Measurements from ENCODE around the gene MYOZ3.

MYOZ3 gene

GRCh38 chr5:150630461-150631325 is 30.4 kb upstream of the MYOZ3 start:
- Histone ChIP-seq H3K9me3 (ENCODE audit: control insufficient read depth, low read length) (no peaks in the 10 kb centered on the region), H3K27me3 (ENCODE audit: control insufficient read depth, insufficient read depth, low read length) (no peaks in the 10 kb centered on the region), H3K4me3 (ENCODE audit: low read length) (no peak overlapping the region), H3K9ac (ENCODE audit: low read length) (no peak overlapping the region), H3K4me1 (ENCODE audit: control insufficient read depth, insufficient read depth, low read length) (peaks cover 37% of the 10 kb centered on the region), H3K36me3 (ENCODE audit: control insufficient read depth, insufficient read depth, low read length) (no peaks in the 10 kb centered on the region)

- Histone ChIP-seq H3K36me3 (ENCODE audit: control insufficient read depth, insufficient read depth, low read length) (no peaks in the 10 kb centered on the region), H3K9me3 (ENCODE audit: control insufficient read depth, low read length) (no peaks in the 10 kb centered on the region), H3K4me3 (ENCODE audit: low read length) (no peak overlapping the region), H3K4me1 (ENCODE audit: control insufficient read depth, insufficient read depth, low read length) (peaks cover 32% of the 10 kb centered on the region), H3K27me3 (ENCODE audit: control insufficient read depth, insufficient read depth, low read length) (no peaks in the 10 kb centered on the region), H3K9ac (ENCODE audit: low read length) (no peak overlapping the region)
Observed at GRCh38 chr5:150631326-150631701, 29.7 kb upstream of the MYOZ3 start.

GRCh38 chr5:150632305-150633160 is 28.5 kb upstream of the MYOZ3 start:
- Histone ChIP-seq H3K4me3 (ENCODE audit: low read length) (no peak overlapping the region), H3K9ac (ENCODE audit: low read length) (no peak overlapping the region), H3K4me1 (ENCODE audit: control insufficient read depth, insufficient read depth, low read length) (peaks cover 31% of the 10 kb centered on the region)

GRCh38 chr5:150633429-150633828 is 27.6 kb upstream of the MYOZ3 start:
- Histone ChIP-seq H3K4me1 (ENCODE audit: control insufficient read depth, insufficient read depth, low read length) (peaks cover 30% of the 10 kb centered on the region), H3K4me3 (ENCODE audit: low read length) (no peak overlapping the region), H3K36me3 (ENCODE audit: control insufficient read depth, insufficient read depth, low read length) (no peaks in the 10 kb centered on the region)

More at GRCh38 chr5:150632305-150633160, 28.5 kb upstream of the MYOZ3 start:
- Histone ChIP-seq H3K9me3 (ENCODE audit: control insufficient read depth, low read length) (no peaks in the 10 kb centered on the region), H3K36me3 (ENCODE audit: control insufficient read depth, insufficient read depth, low read length) (no peaks in the 10 kb centered on the region), H3K27me3 (ENCODE audit: control insufficient read depth, insufficient read depth, low read length) (no peaks in the 10 kb centered on the region)

GRCh38 chr5:150636391-150637244 is 24.4 kb upstream of the MYOZ3 start:
- Histone ChIP-seq H3K4me1 (ENCODE audit: control insufficient read depth, insufficient read depth, low read length) (peaks cover 53% of the 10 kb centered on the region), H3K9me3 (ENCODE audit: control insufficient read depth, low read length) (no peaks in the 10 kb centered on the region), H3K27me3 (ENCODE audit: control insufficient read depth, insufficient read depth, low read length) (no peaks in the 10 kb centered on the region), H3K4me3 (ENCODE audit: low read length) (no peak overlapping the region), H3K9ac (ENCODE audit: low read length) (no peak overlapping the region), H3K36me3 (ENCODE audit: control insufficient read depth, insufficient read depth, low read length) (no peaks in the 10 kb centered on the region)

More at GRCh38 chr5:150633429-150633828, 27.6 kb upstream of the MYOZ3 start:
- H3K9ac ChIP-seq (ENCODE audit: low read length): no peak overlapping the region
- H3K27me3 ChIP-seq (ENCODE audit: control insufficient read depth, insufficient read depth, low read length): no peaks in the 10 kb centered on the region
- no peaks in the 10 kb centered on the region for H3K9me3 ChIP-seq (ENCODE audit: control insufficient read depth, low read length)

GRCh38 chr5:150637245-150638052 is 23.6 kb upstream of the MYOZ3 start:
- no peaks in the 10 kb centered on the region for H3K27me3 ChIP-seq (ENCODE audit: control insufficient read depth, insufficient read depth, low read length)
- peaks cover 61% of the 10 kb centered on the region for H3K4me1 ChIP-seq (ENCODE audit: control insufficient read depth, insufficient read depth, low read length)
- H3K4me3 ChIP-seq (ENCODE audit: low read length): no peak overlapping the region
- no peaks in the 10 kb centered on the region for H3K36me3 ChIP-seq (ENCODE audit: control insufficient read depth, insufficient read depth, low read length)
- peak overlapping the region; percentile 11 for H3K9ac ChIP-seq (ENCODE audit: low read length)
- H3K9me3 ChIP-seq (ENCODE audit: control insufficient read depth, low read length): no peaks in the 10 kb centered on the region

GRCh38 chr5:150638053-150638444 is 23.0 kb upstream of the MYOZ3 start:
- Histone ChIP-seq H3K9me3 (ENCODE audit: control insufficient read depth, low read length) (no peaks in the 10 kb centered on the region), H3K4me3 (ENCODE audit: low read length) (no peak overlapping the region), H3K4me1 (ENCODE audit: control insufficient read depth, insufficient read depth, low read length) (peaks cover 67% of the 10 kb centered on the region), H3K27me3 (ENCODE audit: control insufficient read depth, insufficient read depth, low read length) (no peaks in the 10 kb centered on the region), H3K36me3 (ENCODE audit: control insufficient read depth, insufficient read depth, low read length) (no peaks in the 10 kb centered on the region), H3K9ac (ENCODE audit: low read length) (no peak overlapping the region)

GRCh38 chr5:150638488-150639376 is 22.3 kb upstream of the MYOZ3 start:
- no peaks in the 10 kb centered on the region for H3K9me3 ChIP-seq (ENCODE audit: control insufficient read depth, low read length)
- no peak overlapping the region for H3K4me3 ChIP-seq (ENCODE audit: low read length)
- no peaks in the 10 kb centered on the region for H3K27me3 ChIP-seq (ENCODE audit: control insufficient read depth, insufficient read depth, low read length)
- H3K9ac ChIP-seq (ENCODE audit: low read length): peak overlapping the region; percentile 17
- H3K36me3 ChIP-seq (ENCODE audit: control insufficient read depth, insufficient read depth, low read length): no peaks in the 10 kb centered on the region
- H3K4me1 ChIP-seq (ENCODE audit: control insufficient read depth, insufficient read depth, low read length): peaks cover 72% of the 10 kb centered on the region

- Histone ChIP-seq H3K4me3 (ENCODE audit: low read length) (no peak overlapping the region), H3K9ac (ENCODE audit: low read length) (peak overlapping the region; percentile 17), H3K27me3 (ENCODE audit: control insufficient read depth, insufficient read depth, low read length) (no peaks in the 10 kb centered on the region), H3K36me3 (ENCODE audit: control insufficient read depth, insufficient read depth, low read length) (no peaks in the 10 kb centered on the region), H3K4me1 (ENCODE audit: control insufficient read depth, insufficient read depth, low read length) (peaks cover 75% of the 10 kb centered on the region), H3K9me3 (ENCODE audit: control insufficient read depth, low read length) (no peaks in the 10 kb centered on the region)
Observed at GRCh38 chr5:150639377-150639692, 21.7 kb upstream of the MYOZ3 start.

GRCh38 chr5:150639751-150640150 is 21.3 kb upstream of the MYOZ3 start:
- Histone ChIP-seq H3K27me3 (ENCODE audit: control insufficient read depth, insufficient read depth, low read length) (no peaks in the 10 kb centered on the region), H3K9me3 (ENCODE audit: control insufficient read depth, low read length) (no peaks in the 10 kb centered on the region), H3K36me3 (ENCODE audit: control insufficient read depth, insufficient read depth, low read length) (no peaks in the 10 kb centered on the region), H3K4me1 (ENCODE audit: control insufficient read depth, insufficient read depth, low read length) (peaks cover 79% of the 10 kb centered on the region), H3K4me3 (ENCODE audit: low read length) (no peak overlapping the region), H3K9ac (ENCODE audit: low read length) (no peak overlapping the region)
